NCI-H510A (cell line): ENCODE measurements around the gene POLR2C.
"Not testable (repeated sequence)": the region's sequence is repeated elsewhere in the genome, so short reads cannot be mapped to it uniquely, and the experiment has no call there.

Experiments used
- DNase-seq: peaks from one replicate; lab custom pipeline; 2025; lab: John Stamatoyannopoulos, UW

POLR2C gene

DNA sequence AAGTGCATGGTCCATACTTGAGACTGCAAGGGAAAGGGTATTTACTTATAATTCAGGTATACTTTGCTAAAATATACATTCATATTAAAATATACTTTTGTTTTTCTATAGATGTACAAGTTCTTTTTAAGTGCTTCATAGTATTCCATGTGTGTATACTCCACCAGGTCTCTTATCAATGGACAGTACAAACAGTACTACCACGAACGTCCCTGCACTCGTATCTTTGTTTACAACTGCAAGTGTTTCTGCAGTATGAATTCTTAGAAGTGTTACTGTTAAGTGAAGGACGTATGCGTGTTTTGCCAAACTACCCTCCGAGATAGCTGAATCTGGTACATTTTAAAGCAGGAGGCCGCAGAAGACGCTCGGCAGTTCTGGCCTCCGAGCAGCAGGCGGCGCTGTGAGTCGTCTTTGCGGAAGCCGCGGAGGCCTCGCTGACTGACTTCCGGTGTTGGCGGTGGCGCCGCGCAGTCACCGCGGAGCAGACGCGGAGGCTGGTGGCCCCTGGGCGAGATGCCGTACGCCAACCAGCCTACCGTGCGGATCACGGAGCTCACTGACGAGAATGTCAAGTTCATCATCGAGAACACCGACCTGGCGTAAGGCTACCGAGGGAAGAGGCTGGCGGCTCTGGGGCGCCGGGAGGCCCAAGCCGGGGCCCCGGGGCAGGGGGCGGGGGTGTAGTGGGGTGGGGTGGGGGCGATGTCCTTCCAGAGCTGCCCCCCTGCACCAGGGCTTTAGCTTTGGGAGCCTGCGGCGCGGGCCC is at the start of gene POLR2C:
Gene POLR2C, plus strand, starts transcription at position 471 of the 769 bp plus-strand sequence. Its CDS starts 46 bp downstream, at position 517.
- peak; percentile 48 for DNase-seq

DNA sequence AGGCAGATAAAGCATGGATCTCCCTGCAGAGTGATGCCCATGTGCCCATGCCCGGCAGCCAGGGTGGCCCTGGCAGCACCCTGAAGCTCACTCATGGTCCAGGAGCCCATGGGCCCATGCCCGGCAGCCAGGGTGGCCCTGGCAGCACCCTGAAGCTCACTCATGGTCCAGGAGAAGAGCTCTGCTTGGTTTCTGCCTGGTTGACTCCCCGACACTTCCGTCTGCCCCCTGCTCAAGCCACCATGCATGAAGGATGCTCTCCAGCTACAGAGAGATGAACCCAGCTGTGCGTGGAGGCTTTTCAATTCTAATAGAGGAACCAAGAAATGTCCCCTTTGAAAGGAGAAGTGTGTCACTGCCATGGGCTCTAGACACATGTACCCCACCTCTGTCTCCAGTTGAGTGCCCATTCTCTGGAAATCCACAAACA is 49.2 kb upstream of the POLR2C start:
- no peak for DNase-seq

DNA sequence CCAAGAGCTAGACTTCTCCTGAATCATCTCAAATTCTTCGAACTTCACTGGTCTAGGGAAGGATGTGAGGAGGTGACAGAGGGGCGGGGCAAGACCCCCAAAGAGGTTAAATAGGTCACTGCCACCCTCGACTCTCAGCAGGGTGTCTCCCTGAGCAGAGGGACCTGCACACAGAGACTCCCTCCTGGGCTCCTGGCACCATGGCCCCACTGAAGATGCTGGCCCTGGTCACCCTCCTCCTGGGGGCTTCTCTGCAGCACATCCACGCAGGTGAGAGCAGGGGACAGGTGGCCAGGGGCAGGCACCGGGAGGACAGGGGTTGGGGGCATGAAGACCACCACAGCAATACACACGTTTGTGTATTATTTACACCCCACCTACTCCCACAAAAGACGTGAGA is 48.7 kb upstream of the POLR2C start:
- DNase-seq: no peak

DNA sequence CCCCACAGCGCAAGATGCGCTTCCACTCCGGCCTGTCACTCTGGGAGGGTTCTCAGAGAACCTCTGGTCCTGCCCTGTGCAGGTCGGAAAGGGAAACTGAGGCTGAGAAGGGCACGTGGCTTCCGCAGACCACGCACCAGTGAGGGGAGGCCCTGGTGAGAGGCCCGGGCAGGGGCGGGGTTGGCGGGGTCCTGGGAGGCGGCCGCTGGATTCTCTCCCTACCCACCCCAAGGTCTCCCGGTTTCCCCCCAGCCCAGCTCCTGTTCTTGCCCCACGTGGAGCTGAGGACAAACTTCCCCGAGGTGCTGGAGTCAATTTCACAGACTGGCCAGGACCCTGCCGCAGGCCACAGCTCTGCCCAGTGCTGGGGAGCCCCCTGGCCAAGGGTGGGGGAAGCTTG is 46.4 kb upstream of the POLR2C start:
- no peak for DNase-seq

DNA sequence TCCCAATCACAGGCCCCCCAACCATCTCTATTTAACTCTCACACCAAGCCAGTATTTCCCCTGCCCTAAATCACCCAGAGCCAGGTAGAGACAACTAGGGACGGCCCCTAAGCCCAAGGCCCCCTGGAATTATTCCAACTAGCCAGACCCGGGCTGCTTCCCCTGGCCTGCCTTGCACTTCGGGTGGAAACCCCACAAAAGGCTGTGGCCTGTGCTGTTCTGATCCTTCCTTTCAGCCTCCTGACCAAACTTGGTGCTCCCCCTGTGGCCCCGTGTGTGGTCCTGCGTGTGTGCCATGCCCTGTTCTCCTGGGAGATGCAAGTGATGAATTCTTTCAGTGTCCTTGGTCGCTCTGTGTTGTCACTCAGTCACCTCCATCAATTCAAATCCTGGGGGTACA is 43.0 kb upstream of the POLR2C start:
- DNase-seq: no peak

DNA sequence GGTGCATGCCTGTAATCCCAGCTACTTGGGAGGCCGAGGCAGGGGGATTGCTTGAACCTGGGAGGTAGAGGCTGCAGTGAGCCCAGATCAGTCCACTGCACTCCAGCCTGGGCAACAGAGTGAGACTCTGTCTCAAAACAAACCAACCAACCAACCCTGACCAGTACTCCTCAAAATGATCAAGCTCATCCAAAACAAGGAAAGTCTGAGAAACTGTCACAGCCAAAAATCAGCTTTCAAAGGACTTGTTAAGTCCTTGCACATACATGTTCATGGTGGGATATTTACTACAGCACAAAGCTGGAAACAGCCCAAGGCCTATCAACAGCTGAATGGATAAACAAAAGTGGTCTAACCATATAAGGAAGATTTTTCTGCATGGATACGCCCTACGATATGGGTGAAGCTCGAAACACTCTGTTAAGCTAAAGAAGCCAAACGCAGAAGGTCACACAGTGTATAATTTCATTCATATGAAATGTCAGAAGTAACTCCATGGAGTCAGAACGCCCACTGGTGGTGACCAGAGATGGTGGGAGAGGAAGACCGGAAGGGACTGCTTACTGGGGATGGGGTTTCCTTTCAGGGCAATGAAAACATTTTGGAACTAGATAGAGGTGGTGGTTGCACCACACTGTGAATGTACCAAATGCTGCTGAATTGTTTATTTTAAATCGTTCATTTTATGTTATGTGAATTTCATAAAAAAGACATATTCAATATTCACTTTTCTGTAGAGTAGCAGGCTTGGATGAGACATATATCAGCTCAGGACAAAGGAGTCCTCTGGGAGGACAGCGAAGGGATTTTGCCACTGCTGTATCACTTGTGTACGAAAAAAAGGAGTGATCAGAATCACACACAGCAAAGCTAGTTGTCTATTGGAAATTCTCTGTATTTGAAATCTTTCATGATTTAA is 40.2 kb upstream of the POLR2C start:
- DNase-seq: peak; percentile 49

DNA sequence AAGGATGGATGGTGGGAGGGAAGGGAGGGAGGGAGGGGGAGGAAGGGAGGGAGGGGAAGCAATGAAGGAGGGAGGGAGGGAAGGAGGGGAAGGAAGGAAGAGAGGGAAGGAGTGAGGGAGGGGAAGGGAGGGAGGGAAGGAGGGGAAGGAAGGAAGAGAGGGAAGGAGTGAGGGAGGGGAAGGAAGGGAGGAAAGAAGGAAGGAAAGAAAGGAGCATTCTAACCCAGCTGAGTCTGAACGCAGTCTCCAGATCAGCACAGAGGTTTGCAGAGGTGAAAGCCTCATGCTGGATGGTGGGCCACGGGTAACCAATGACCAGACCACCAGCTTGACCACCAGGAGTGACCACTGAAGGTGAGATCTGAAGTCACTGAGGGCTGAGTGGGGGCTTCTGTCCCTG is 39.3 kb upstream of the POLR2C start:
- DNase-seq: no peak

DNA sequence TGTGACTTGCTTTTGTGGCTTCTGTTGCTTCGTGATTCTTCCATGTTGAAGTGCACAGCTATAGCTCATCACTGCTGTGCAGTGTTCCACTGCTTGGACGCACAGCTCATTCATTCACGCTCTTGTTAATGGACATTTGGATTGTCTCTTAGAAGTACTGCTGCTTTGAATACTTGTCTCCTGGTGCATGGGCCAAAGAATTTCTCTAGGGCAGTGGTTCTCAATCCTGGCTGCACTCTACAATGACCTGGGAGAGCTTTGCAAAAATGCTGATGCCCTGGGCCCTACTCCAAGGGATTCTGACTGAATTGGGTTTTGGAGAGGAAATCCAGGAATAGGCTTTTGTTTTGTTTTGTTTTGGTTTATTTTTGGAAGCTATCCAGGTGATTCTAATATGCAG is 37.9 kb upstream of the POLR2C start:
- no peak for DNase-seq

DNA sequence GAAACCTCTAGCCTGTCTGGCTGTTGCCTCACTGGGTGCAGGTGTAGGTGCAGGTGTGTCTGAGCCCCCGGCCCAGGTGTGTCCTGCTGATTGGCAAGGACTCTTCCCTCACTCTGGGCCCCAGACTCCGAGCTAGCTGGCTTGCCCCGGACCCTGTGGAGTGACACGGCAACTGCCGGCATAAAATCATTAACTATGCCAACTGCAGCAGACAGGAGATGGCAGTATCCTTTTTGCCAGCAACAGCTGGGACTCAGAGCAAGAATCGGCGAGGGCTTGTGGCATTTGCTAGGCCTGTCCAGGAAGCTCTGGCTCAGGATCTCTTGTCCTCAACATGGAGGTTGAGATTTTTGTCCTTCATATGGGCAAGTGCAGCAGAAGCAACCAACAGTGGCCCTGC is 36.1 kb upstream of the POLR2C start:
- DNase-seq: no peak

DNA sequence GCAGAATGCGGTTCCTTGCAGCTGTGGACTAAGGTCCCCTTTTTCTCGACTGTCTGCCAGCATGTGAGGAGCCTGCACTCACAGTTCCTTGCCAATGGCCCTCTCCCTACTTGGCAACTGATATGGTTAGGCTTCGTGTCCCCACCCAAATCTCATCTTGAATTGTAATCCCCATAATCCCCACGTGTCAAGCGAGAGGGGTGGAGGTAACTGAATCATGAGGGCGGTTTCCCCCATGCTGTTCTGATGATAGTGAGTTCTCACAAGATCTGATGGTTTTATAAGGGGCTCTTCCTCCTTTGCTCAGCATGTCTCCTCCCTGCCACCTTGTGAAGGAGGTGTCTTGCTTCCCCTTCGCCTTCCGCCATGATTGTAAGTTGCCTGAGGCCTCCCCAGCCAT is 35.2 kb upstream of the POLR2C start:
- no peak for DNase-seq

DNA sequence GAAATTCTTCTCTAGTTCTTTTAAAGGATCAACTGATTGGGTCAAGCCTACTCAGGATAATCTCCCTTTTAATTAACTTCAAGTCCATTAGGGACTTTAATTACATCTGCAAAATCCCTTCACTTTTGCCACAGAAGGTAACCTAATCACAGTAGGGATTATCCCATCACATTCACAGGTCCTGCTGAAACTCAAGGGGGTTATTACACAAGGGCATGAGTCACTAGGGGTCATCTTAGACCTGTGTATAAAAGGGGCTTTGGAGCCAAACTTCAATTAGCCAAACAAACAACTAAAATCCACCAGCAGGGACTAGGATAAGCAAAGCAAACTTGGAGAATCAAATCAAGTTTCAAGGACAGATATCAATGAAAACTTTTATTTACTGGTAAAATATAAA is 34.7 kb upstream of the POLR2C start:
- DNase-seq: no peak

DNA sequence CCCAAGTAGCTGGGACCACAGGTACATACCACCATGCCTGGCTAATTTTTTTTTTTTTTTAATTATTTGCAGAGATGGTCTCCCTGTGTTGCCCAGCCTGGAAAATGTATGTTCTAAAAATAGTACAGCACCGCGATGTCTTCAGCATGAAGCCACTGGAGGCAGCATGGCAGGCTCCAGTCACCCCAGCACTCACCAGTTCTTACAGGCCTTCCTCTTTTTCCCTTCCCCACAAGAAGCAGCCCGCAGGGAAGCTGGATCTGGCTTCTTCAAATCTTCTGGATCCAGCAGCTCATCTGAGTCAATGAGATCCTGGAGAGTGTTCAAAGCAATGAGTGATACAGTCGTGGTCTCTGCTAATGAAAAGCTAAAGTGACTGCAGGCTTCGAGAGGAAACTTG is 31.5 kb upstream of the POLR2C start:
- no peak for DNase-seq

DNA sequence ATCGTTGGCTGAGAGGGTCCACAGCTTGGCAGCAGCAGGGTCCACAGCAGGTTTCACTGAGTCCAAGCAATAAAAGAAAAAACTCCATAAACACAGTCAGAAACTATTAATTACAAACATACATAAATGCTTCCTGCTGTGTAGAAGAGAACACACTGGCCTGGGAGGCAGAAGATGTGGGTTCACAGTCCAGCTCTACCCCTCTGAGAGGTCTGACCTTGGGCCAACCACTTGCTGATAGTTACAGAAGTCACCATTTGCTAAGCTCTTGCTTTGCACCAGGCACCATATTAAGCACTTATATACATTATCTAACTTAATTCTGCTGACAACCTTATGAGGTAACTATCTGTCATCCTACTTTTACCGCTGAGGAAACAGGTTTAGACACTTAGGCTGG is 30.0 kb upstream of the POLR2C start:
- no peak for DNase-seq

DNA sequence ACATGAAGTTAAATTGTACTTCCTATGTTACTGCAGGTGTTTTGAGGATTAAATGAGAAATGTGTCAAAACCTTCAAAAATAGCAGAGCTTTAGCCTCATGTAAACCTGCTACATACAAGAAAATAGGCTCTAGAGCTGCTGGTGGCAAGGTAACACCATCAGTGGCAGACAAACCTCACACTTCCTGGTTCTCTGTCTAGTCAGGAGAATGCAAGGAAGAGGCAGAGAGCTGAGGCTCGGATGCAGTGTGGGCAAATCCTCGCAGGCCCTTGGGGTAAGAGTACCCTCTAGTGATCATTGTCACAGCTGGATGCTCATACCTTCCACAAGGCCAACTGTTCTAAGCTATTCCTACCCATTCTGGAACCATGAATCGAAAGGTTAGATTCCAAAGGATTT is 29.5 kb upstream of the POLR2C start:
- DNase-seq: no peak

DNA sequence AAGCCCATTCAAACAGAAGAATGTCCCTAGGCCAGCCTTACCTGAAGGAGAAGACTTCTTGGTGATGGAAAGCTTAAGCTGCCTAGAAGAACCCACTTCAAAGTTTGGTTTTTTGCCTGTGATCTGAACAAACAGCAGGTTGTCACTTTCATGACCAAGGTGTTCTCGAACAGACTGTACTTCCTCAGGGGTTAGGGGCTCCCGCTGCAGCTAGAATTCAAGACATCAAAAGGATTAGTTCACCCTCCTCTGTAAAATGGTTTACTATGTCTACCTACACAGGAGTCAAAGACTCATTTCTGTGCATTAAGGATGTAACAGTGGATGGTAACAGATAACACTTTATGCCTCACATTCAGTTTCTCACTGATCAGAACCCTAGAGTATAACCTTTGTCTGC is 28.5 kb upstream of the POLR2C start:
- DNase-seq: no peak

DNA sequence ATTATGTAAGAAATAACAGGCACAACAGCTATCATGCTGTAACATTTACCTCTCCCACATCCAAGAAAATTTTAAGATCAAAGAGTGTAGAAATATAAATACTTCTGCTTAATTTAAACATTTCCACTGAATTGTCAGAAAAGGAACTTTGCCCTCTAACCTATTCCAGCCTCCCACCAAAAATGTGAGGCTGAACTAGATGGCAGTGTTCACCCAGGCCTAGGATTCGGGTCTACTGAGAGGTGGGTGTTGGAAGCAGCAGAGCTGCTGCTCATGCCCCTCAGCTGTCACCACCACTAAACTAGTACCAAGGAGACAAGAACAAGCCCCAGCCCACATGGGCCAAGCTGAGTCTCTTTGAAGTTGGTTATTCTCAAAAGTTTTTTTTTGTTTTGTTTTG is 26.6 kb upstream of the POLR2C start:
- DNase-seq: no peak

DNA sequence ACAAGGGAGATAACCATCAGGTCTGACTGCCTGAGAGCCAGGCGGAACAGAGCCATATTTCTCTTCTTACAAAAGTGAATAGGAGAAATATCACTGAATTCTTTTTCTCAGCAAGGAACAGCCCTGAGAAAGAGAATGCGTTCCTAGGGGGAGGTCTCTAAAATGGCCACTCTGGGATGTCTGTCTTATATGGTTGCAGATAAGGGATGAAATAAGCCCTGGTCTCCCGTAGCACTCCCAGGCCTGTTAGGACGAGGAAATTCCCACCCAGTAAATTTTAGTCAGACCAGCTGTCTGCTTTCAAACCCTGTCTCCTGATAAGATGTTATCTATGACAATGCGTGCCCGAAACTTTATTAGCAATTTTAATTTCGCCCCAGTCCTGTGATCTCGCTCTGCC is 22.5 kb upstream of the POLR2C start:
- DNase-seq: not testable (repeated sequence)

DNA sequence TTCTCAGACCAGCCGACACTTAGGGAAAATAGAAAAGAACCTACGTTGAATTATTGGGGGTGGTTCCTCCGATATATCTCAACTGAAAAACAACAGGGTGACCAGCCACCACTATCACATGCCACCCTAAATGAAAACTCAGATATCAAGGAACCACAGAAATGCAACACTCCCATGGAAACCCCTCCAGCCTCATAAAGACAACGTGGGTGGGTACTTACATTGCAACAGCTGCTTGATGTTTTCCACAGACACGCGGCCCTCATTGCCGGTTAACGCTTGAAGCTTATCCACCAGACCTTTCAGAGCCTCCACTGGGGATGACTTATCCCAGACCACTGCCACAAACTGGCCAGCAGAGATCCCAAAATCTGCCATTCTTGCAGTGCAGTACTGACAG is 21.9 kb upstream of the POLR2C start:
- not testable (repeated sequence) for DNase-seq

DNA sequence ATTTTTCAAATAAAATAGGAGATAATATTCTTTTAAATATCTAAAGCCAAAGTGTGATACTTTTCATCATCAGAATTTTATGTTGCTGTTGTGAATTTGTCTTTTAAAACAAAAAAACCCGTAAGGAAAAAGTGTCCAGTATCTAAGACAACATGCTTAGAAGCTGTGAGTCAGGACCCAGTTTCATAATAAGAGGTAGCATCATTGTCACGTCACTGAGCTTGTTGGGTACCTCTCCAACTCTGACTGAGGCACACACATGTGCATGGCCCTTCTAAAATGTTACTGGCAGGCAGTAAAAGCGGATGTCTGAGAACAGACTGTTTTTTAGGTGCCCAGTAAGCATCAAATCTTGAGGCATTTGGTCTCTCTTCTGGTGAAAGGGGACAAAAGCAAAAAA is 17.8 kb upstream of the POLR2C start:
- DNase-seq: no peak

DNA sequence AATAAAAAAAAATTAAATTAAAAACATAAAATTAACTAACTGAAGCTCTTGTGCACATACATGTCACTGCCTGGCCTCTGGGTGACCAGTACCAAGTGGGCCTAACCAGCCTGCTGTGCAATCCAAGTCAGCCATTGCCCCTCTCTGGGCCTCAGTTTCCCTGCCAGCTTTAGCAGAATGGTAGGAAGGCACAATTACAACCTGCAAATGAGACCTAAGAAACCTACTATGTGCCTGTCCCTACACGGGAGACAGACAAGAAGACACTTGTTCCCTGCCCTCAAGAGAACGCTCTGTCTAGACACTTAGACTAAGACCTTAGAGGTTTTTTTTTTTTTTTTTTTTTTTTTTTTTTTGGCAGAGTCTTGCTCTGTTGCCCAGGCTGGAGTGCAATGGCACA is 17.0 kb upstream of the POLR2C start:
- no peak for DNase-seq

DNA sequence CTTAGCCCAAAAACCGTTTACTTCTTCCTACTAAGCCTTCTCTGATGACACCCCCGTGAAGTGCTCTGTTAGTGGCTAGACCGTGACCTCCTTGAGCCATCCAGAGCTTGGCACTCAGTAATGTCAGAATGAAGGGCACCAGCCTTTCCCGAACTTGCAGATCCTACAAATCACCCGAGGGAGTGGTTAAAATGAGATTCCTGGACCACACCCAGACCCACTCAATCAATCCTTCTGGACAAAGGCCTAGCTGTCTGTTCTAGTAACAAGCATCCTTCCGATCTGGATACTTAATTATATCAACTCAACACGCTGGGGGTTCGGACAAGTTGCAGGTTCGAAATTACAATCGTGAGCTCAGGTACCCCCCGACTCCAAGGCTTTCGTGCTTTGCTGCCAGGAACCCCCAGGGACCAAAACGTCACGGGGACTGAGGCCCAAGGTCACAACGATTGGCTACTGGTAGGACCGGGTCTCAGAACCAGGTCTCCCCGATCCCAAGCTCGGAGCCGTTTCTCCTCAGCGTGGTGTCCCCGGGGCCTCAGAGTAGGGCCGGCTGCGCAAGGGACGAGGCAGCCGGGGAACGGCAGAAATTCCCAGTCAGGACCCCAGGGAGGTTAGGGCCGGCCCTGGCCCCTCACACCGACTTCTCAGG is 15.8 kb upstream of the POLR2C start:
- peak; percentile 20 for DNase-seq

DNA sequence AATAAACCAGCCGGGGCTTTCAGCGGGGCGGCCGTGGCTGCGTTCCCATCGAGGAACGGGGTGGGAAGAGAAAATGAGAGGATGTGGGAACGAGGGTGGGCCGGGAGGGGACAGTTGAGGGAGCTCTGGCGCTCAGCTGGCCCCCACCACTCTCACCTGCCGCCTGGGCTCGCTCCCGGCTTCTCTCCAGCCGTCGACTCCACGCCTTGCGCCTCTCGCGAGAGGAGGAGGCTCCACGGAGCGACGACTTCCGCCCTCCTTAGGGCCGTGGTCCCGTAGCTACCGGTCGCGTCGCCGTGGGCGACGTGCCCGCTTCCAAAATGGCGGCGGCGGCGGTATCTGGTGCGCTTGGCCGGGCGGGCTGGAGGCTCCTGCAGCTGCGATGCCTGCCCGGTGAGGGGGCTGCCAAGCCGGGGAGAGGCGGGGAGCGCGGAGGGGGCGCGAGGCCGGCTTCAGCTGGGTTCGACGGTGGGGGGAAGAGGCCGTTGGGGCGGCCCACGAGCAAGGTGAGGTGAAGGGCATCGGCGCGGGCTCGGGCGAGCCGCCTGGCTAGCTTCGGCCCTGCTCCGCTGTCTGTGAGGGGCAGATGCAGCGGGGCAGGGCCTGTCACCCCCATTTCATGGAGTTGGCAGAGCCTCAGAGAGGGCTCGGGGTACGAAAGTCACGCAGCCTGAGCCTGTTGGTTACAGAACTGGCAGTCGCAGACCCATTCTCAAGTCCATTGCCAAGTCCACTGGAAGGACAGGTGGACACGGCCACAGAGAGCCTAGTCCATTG is 15.1 kb upstream of the POLR2C start, which contains the start of the genes CIAPIN1 and COQ9:
Gene CIAPIN1, minus strand, starts transcription at position 200 of the 777 bp plus-strand sequence. CDS start 6,457 bp downstream, outside the sequence.
Gene COQ9, plus strand, starts transcription at position 294 of the 777 bp plus-strand sequence. Its CDS starts 27 bp downstream, at position 321.
- peak; percentile 94 for DNase-seq
